HG03097 (cell line): ENCODE results near the gene GMPPA.

Experiments used
- ATAC-seq: cut with Tn5 transposase; IDR thresholded peaks from one replicate; pipeline ENCODE4 v1.9.1; 2021; ENCODE audit not compliant: unreplicated experiment, low FRiP score

Gene GMPPA

DNA sequence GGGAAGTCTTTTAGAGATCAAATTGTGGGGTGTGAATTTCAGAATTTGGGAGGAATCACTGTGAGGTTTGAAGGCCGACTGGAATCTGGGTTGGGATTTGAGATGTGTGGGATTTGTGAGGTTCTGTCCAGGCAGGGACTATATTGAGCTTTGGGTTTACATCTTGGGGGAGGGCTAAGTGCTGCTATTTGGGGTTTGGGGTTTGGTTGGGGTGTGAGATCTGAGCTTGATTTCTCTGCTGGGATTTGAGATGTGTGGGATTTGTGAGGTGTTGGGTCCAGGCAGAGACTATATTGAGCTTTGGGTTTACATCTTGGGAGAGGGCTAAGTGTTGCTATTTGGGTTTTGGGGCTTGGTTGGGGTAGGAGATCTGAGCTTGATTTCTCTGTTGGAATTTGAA is 864 bp downstream of the GMPPA start:
- no peak for ATAC-seq

DNA sequence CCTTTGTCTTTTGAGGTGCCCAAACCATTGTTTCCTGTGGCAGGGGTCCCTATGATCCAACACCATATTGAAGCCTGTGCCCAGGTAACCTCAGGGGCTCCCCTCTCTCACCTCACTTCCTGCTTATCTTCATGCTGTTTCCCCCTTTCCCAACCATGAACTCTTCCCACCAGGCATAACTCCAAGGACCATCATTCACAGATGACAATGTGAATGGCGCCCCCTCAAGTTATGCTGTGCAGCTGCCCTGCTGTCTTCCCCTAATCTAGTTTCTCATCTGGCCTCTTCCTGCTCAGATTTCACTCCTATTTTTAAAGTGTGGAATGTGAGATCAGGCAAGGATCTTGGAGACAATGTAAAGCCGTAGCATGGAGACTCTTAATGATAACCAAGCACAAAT is 1.4 kb downstream of the GMPPA start:
- ATAC-seq, result no peak

GRCh38 chr2:219501849-219502248 is 3.2 kb downstream of the GMPPA start:
- no peak for ATAC-seq

DNA sequence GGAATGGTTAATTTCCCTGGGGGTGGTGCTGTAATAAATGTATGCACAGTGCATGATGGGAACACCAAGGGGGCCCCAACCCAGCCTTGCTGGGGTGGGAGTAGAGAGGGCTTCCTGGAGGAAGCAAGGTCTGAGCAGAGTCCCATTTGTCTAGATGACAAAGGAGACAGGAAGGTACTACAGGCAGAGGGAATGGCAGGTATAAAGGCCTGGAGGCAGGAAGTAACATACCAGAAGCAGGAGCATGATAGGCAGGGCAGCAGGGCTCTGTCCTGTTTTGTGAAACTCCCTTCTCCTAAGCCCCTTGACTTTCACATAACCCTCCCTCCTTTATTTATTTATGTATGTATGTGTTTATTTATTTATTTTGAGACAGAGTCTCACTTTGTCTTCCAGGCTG is 3.9 kb downstream of the GMPPA start:
- no peak for ATAC-seq

- no peak for ATAC-seq
These were observed 6.9 kb downstream of the GMPPA start for GRCh38 chr2:219505585-219505984.

DNA sequence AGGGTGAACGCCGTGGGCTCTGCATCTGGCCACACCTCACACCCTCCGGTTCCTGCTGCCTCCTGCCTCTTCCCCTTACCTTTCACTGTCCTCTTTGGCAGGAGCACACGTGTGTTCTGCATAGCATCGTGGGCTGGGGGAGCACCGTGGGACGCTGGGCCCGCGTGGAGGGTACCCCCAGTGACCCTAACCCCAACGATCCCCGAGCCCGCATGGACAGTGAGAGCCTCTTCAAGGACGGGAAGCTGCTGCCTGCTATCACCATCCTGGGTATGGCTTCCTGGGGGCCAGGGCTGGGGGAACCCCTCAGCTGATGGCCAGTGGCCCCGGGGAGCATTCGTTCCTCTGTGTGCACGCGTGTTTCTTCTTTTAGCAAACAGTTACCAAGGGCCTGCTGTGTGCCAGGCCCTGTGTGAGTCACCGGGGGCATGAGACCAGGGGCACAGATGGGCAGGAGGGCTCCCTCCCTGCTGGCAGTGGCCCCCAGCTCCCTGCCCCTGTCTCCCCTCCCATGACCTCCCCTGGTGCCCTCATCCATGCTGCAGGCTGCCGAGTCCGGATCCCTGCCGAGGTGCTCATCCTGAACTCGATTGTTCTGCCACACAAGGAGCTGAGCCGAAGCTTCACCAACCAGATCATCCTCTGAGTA is 7.6 kb downstream of the GMPPA start:
- no peak for ATAC-seq

DNA sequence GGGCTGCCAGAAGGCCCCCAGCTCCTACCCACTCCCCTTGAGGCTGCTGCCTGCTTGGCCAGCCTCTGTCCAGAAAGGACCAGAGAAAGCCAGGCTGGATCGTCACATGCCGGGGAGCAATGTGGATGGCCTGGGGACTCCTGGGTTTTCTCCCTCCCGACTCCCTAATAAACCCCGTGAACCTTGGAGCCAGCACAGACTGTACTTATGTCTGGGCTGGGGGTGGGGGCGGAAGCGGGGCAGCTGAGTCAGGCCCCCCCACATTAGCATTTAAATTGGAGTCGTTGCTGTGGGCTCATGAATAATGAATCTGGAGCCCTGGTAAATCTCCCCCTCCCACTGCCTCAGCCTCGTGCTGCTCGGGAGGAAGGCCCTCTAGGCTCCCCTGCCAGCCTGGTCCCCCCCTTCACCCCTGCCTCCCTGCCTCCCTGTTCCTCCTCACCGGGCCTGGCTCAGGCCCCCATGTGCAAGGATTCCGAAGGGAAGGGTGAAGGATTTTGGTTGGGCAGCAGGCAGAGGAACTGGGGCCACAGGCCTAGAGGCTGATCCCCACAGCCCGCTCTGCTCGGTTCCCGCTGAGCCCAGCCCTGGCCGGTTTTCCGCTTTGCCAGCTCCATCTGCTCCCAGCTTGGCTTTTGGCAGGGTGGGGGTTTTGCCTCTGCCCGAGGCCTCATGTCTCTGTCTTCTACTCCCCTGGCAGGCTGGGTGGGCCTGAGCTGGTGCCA is 8.3 kb downstream of the GMPPA start:
- ATAC-seq, result no peak

DNA sequence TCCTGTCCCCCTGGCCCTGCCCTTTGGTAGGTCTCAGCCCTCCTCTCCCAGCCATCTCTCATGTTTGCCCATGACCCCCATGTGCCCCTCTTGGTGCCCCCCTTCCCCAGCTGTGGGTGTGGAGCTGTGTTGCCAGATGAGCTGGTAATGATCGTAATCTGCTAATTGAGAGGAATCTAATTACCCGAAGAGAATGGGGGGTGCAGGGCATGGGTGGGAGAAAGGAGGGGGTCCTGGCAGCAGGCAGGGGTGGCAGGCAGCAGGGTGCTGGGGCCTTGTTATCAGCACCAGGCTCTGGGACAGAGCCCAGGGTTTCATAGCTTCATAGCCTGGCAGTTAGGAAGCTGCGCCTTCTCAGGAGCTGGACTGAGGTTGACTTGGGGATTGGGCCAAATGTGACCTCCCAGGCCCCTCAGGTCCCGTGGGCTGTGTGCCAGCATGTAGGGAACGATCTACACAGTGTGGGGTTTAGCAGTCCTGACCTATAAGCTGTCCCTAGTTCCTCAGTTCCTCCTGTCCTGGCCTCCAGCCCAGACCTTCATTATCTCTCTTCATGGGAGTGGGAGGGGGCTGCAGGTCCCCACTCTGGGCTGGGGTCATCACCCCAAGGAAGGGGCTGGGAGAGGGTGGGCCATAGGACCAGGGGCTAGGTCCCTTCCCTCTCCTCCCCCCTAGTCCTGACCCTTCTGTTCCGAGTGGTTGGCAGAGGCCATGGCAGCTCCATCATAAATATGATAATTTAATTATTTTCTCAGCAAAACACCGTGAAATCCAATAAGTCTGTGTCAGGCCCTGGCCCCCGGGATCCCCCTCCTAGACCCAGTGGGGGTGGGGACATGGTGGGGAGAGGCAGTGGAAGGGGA is 9.1 kb downstream of the GMPPA start:
- ATAC-seq, result no peak

- no peak for ATAC-seq
These were observed 9.7 kb downstream of the GMPPA start for GRCh38 chr2:219508444-219508734.

DNA sequence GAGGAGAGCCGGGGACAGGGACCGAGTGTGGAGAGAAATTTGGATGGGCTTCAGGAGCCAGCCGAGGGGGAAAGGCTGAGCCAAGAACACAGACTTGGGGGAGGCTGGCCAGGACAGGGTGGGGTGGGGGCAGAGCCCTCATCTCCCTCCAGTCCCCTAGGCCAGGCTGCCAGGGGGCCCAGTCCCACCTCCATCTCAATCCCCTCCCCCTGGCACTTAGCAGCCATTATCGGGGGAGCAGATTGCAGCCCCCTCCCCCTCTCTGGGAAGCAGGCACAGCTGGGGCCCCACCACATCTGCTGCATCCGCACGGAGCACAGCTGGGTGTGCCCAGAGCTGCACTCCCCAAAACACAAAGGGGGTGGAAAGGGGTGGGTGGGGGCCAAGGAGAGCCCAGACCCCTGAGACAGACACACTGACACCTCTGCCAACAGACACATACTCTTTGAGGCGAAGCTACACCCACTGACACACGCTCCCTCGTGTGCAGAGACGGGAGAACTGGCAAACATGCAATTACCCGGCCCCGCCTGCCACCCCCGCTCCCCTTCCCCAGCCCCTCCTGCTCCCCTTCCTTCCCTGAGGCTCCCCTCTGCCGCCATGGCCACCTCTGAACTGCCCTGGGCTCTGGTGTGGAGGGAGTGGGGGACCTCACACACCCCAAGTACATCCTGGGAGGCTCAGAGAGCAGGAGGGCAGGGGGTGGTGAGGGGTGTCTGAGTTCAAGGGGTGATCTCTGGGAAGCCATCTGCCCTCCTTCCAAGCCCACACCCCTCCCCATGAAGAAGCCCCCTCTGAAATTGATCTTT is 10.5 kb downstream of the GMPPA start:
- ATAC-seq, result no peak

- no peak for ATAC-seq
These were observed 11.3 kb downstream of the GMPPA start for GRCh38 chr2:219509780-219510511.

DNA sequence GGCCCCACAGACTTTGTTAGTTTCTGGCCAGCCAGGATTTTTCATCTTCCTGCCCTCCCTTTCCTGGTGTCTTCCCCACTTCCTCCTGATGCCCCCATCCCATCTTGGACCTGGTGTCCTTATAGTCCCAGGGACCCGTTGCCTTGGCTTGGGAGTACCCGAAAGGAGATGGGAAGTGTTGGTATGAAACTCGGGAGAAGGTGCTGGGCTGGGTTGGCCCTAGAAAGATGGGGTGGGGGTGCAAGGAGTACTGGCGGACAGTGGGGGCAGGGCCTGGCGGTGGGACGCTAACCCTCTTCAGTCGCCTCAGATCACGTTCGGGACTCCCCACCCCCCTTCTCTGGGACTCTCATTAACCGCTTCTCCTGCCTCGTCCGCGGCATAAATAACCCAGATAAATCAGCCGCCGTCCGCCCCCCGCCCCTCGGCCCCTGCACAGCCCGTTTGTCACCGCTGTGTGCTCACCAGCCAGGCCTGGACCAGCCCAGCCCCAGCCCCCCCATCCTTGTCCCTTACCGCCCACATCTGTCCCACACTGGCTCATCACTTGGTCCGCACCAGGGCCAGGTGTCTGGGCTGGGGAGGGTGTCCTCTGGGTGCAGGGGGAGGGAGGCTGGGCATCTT is 11.9 kb downstream of the GMPPA start:
- no peak for ATAC-seq

GRCh38 chr2:219511547-219512325 is 13.0 kb downstream of the GMPPA start:
- no peak for ATAC-seq

DNA sequence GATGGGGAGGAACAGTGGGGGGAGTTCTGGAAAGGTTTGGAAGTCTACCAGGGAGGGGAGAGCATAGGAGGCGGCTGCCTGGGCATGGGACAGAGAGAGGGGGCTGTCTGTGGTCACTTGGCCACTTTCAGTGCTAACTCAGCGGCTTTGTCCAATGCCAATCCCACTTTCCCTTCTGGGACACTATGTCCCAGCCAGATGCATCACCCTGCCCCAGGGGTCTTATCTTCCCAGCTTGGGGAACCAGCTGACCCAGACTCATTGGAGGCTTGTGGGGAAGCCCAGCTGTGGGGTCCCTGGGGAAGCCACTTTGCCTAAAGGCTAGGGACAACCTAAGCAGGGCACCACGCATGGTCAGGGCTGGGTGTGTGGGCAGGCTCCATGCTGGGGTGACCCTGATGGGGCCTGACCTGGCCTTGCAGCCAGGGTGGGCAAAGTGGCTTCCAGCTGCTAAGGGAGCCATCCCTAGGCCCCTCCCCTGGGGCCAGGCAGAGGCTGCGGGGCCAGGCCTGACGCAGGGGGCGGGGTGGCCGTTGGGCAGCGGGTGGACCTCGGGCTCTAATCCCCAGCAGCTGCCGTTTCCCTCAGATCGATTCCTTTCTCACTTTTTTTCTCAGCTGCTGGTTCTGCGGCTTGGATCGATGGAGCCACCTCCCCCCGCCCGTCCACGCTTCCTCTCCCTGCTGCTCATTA is 14.0 kb downstream of the GMPPA start:
- no peak for ATAC-seq

GRCh38 chr2:219513787-219514186 is 15.1 kb downstream of the GMPPA start:
- no peak for ATAC-seq

DNA sequence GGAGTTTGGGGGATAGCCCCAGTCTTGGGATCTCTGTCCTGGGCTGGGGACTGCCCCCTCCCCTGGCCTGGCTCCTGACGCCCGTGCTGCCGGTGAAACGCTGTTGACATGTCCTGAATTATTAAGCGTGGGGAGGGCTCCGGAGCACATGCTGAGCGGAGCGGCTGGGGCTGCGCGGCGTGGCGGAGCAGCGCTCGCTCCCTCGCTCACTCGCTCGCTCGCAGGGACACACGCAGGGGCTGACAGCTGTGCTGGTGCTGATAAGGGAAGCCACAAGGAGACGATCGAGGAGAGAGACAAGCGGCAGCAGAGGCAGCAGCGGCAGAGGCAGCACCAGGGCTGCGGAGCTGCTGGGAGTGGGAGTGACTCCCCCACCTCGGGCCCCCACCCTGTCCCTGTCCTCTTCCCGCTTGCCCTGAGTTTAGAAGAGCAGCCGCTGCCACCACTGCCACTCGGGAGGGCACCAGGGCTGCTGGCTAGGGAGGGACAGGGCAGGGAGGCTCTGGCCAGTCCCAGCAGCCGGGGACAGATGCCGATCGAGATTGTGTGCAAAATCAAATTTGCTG is 15.6 kb downstream of the GMPPA start, which contains the start of gene ASIC4:
ASIC4 (plus strand) TSS at position 287 of the 566 bp plus-strand sequence; CDS start at position 530, 243 bp downstream.
- ATAC-seq, result no peak

DNA sequence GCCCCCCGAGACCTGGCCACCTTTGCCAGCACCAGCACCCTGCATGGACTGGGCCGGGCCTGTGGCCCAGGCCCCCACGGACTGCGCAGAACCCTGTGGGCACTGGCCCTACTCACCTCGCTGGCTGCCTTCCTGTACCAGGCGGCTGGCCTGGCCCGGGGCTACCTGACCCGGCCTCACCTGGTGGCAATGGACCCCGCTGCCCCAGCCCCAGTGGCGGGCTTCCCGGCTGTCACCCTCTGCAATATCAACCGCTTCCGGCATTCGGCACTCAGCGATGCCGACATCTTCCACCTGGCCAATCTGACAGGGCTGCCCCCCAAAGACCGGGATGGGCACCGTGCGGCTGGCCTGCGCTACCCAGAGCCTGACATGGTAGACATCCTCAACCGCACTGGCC is 16.1 kb downstream of the GMPPA start:
- no peak for ATAC-seq
